T-helper 9 cell (primary cell): ENCODE data around the gene DYTN.

Experiments used
- DNase-seq: peaks from one replicate; pipeline ENCODE4 v3.0.0-alpha.2; 2020

DYTN gene

GRCh38 chr2:206696910-206697309 is 21.3 kb downstream of the DYTN start:
- DNase-seq: no peak

GRCh38 chr2:206693399-206694137 is 24.6 kb downstream of the DYTN start:
- DNase-seq: peak; percentile 4

- DNase-seq: no peak
Measured at GRCh38 chr2:206692971-206693370, 25.2 kb downstream of the DYTN start.

- DNase-seq: no peak
Measured at GRCh38 chr2:206688990-206689389, 29.2 kb downstream of the DYTN start.

GRCh38 chr2:206688453-206688852 is 29.7 kb downstream of the DYTN start:
- no peak for DNase-seq

GRCh38 chr2:206683546-206683945 is 34.6 kb downstream of the DYTN start:
- DNase-seq: no peak

- DNase-seq: no peak
Measured at GRCh38 chr2:206670531-206671319, 47.5 kb downstream of the DYTN start.

- no peak for DNase-seq
Measured at GRCh38 chr2:206665251-206665650, 52.9 kb downstream of the DYTN start.

- no peak for DNase-seq
Measured at GRCh38 chr2:206657087-206657486, 61.1 kb downstream of the DYTN start.

- DNase-seq: no peak
Measured at GRCh38 chr2:206647985-206648384, 70.2 kb downstream of the DYTN start.

GRCh38 chr2:206642075-206643025 is 75.8 kb downstream of the DYTN start, which contains the start of gene FAM237A:
FAM237A (plus strand) TSS chr2:206642487; CDS start chr2:206644237, 1,750 bp downstream.
- DNase-seq: no peak

GRCh38 chr2:206641226-206641625 is 77.0 kb downstream of the DYTN start:
- DNase-seq: no peak

GRCh38 chr2:206639636-206640035 is 78.6 kb downstream of the DYTN start:
- DNase-seq: no peak

GRCh38 chr2:206635015-206635414 is 83.2 kb downstream of the DYTN start:
- DNase-seq: no peak

GRCh38 chr2:206631340-206631739 is 86.9 kb downstream of the DYTN start:
- DNase-seq: no peak

GRCh38 chr2:206627632-206628031 is 90.6 kb downstream of the DYTN start:
- DNase-seq: no peak

GRCh38 chr2:206626108-206626507 is 92.1 kb downstream of the DYTN start:
- no peak for DNase-seq

- DNase-seq: no peak
Measured at GRCh38 chr2:206619011-206619410, 99.2 kb downstream of the DYTN start.

- DNase-seq: no peak
Measured at GRCh38 chr2:206616151-206616550, 102.0 kb downstream of the DYTN start.

GRCh38 chr2:206615417-206616089 is 102.6 kb downstream of the DYTN start:
- no peak for DNase-seq

GRCh38 chr2:206614811-206615210 is 103.4 kb downstream of the DYTN start:
- no peak for DNase-seq

GRCh38 chr2:206611736-206612135 is 106.5 kb downstream of the DYTN start:
- DNase-seq: no peak
